Mucosa of gallbladder (tissue), 1 donor: ENCODE results near the gene KISS1. TPM values are rescaled to one million over a fixed set of nuclear protein-coding genes. Genes with fewer than 3 reads are reported as not detected.

Source experiments
- DNase-seq: peaks from one replicate; pipeline ENCODE4 v3.0.0-alpha.2; 2020; ENCODE audit warnings: low spot score
- total RNA-seq: library from RNA; stranded (reverse); gene quantifications from one replicate; pipeline ENCODE4 v1.2.1, GENCODE V29; 2021
- donor health status: DM: no; HTN: no; CAD: no.

Gene KISS1
- total RNA-seq, 1 donor from 2014 or later: not detected

DNA sequence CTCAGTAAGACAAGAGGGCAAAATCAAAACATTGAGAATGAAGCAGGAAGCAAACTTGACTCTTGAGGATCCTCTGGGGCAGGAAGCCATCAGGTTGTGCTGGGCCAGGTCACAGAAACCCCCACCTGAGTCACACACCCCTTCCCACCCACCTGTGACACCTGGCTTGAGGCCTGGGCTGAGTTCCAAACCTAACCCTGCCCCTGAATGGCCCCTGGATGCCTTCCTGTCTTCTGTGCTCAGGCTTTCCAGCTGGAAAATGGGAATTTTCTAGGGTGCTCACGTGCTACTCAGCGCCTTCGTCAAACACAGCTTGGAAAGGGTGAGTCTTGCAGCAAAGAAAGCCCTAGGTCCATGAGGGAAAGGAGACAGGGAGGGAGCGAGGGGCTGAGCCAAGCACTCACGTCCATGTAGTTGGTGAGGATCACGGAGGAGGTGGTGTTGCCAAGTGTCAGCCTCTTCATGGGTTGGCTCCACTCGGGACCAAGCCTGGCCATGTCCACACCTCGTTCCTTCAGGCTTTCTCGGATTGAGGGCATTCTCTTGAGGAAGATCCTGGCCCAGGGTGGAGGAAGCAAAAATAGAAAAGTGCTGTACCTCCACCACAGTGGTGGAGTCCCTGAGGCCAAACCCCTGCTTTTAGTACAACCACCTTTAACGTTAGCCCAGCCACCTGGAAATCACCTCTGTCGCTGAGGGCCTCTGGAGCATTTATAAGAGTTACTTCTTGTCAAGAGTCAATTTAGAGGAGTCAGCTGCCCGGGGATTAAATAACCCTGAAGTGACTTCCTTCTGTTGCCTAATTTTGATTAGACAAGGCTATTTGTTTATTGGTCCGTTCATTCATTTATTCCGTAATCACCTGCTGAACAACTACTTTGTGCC is 34.4 kb downstream of the KISS1 start:
- no peak for DNase-seq

DNA sequence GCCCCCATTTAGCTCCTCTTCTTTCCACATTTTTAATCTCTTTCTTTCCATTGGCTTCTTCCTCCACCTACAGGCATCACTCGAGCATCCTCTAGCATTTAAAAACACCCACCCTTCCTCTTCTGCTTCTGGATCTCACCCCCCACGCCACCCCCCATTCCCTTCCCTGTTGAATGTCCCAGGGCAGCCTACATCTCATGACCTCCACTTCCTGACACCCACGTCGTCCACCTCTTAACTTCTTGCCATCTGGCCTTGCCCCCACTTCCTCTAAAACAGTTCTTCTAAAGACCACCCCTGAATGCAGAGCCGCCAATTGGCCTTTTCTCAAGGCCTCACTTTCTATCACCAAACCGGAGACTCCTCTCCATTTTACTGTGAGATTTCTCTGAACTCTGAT is 38.3 kb downstream of the KISS1 start:
- no peak for DNase-seq

- DNase-seq: no peak
These were observed 40.4 kb downstream of the KISS1 start for GRCh38 chr1:204155881-204156280.

- no peak for DNase-seq
These were observed 41.6 kb downstream of the KISS1 start for GRCh38 chr1:204154568-204155255.

GRCh38 chr1:204153667-204154066 is 42.6 kb downstream of the KISS1 start:
- DNase-seq: no peak

DNA sequence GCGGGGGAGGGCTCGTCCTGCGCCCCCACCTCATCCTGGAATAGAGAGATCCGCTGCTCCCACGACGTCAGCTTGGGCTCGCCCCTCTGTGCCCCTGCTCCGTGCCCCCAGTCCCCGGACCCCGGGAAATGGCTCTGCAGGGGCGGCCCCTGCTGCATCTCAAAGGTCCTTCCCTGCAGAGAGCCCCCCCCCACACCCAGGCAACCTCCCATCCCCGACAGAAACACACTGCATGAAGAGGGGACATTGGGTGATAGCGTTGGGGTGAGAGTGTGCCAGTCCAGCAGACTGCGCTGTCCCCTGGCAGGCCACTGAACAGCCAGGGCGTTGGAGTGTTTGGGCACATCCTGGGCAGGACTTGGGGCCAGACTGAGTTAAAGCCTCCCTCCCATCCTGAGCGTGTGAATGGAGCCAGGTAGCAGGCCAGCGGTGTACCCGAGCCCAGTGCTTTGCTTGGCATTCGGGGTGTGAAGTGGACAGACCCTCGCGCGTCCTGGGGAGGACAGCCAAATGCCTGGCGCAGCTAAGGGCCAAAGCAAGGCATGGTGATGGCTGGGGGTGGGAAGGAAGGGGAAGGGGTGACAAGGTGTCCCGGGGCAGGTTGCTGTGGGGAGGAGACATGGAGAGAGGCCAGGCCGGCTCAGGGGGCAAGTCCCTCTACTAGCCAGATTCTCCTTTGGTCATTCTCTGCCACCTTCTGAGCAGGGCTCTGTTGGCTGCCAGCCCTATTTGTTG is 43.8 kb downstream of the KISS1 start:
- no peak for DNase-seq

DNA sequence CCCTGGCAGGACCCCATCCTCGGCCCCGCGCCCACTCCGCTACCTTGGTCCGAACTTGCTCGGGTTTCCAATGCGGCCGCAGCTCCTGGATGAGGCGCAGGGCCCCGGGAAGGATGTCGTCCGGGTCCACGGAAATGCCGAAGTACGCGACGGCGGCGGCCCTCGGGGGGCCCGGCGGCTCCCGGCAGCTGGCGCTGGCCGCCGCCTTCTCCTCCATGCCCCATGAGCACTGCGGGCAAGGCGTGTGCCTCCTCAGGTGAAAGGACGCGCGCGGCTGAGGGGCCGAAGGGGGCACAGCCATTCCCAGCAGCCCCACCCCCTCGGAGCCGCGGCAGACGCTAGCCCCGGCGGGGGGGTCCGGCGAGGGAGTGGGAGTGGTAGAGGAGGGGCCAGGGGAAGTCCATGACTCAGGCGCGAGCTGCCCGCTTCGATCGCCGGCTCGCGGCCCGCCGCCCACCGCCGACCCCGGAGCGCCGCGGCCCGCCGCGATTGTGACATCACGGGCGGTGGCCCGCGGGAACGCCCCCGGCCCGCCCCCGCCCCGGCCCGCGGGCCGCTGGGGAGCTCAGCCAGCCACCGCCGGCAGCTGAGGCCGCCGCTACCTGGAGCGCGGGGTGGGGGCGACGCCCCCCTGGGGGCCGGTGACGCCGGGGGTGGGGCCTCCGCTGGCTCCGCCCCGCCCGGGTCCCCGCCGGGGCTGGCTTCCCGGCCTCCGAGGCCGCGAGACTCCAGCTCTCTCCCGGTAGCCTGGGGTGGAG is 44.6 kb downstream of the KISS1 start, which contains the start of gene ETNK2:
TSS of gene ETNK2 (minus strand) at position 493 of the 758 bp plus-strand sequence. CDS start at position 301, 192 bp downstream.
- DNase-seq: peak; percentile 34

DNA sequence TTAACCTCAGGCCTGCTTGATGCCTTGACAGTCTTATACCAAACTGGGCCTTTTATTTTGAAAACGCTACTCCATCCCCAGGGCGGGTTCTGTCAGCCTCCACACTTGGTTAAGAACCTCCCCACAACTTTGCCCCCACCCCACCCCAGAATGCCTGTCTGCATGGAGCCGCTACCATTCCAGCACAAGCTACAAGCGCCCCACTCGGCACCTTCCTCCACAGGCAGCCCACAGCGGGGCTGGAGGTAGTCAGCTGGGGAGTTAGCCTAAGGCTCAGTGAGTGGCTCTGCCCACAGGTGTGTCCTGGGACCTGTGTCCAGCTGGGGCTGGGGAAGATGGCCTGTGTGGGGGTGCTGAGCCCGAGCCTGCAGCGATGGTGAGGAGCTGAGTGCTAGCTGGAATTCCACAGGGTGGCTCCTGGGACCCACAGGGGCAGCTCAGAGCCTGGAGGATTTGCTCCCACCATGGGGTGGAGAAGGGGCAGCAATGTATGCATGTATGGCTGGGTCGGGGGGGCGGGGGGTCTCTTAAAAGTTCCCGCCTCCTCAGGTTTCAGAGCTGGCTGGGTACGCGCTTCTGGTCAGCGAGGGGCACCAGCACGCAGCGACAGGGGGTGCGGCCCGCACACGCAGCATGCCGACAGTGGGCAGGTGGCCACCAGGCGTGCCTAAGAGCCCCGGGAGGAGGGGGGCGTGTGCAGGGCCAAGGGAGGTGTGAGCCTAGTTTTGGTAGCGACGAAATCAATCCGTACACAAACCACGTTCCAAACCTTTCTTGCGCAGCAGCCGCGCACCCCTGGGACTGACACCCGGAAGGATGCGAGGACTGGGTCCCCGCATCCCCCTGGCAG is 45.4 kb downstream of the KISS1 start:
- no peak for DNase-seq

DNA sequence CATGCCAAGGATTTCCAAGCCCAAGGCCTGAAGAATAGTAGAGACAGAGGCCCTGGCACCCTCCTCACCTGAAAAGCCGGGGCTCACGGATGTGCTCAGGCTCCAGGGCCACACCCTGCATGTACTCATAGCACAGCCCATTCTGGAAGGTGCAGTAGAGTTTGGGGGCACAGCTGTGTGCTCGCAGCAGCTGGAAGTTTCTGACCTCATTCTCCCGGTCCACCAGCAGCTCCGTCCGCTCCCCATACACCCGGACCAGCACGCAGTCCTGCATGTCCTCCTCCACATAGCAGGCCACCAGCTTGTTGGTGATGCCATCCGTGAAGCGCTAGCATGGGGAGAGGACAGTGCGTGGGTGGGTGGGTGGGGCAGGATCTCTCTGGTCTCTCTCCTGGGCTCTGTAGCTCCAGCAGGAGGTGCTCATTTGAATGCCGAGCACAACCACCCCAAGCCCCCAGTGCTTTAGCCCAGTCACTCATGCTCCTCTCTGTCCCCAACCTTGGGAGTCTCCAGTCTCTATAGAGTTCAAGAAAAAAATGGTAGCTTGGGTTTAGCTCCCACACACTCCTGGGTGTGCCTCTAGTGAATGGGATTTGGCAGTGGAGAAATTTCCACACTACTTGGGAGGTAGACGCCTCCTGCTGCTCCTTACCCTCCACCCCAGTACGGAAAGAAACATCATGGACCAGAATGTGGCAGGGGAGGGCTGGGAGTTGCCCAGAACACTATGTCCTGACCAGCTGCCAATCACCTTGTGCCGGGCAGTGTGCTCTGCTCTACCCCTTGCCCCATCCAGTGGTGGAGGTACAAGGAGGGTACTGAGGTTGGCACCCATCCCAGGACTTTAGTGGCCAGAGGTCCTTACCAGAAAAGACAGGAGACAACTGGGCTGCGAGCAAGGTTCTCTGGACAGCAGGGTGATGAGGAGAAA is 46.4 kb downstream of the KISS1 start:
- no peak for DNase-seq

- DNase-seq: no peak
These were observed 47.2 kb downstream of the KISS1 start for GRCh38 chr1:204149107-204149506.

- no peak for DNase-seq
These were observed 48.6 kb downstream of the KISS1 start for GRCh38 chr1:204147406-204148383.

GRCh38 chr1:204146965-204147364 is 49.3 kb downstream of the KISS1 start:
- DNase-seq: no peak

GRCh38 chr1:204146309-204146708 is 50.0 kb downstream of the KISS1 start:
- DNase-seq: no peak

GRCh38 chr1:204145033-204145504 is 51.2 kb downstream of the KISS1 start:
- no peak for DNase-seq

DNA sequence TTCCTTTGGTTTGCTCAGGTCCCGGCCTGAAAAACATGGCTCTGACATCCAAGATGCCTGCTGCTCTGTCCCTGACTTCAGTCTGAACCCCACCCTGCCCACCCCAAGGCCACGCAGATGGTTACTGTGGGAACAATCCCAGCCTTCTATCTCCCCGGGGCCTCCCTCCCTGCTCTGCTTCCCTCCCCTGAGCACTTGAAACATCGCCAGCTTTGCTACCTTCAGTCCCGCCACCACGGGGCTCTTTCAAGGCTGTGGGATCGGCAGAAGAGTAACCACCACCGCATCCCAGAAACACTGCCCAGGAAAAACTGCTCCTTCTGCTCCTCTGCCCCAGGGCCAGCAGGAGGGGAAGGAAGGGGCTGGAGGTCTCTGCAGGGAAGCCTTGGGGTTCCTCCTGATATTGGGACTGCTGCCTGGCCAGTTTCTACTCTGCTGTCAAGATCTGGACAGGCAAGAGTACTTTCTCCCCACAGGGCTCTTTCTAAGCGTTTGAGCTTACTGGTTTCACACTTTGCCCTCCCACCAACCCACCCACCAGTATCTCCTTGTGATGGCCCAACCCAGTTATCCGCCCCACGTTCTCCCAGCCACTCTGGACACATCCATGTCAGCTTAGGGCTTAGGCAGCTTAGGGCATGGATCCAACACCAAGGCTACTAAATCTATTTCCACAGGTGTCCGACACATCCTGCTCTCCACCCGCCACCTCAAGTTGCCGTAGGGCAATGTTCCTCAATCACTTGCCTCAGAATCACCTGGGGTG is 52.8 kb downstream of the KISS1 start:
- no peak for DNase-seq

- DNase-seq: no peak
These were observed 54.0 kb downstream of the KISS1 start for GRCh38 chr1:204142032-204142974.
